Measurements from ENCODE around the gene MAVS. TPM values are rescaled to one million over a fixed set of nuclear protein-coding genes. Genes with fewer than 3 reads are reported as not detected.

MAVS gene
- polyA plus RNA-seq, 1 experiment: 17.4 TPM

DNA sequence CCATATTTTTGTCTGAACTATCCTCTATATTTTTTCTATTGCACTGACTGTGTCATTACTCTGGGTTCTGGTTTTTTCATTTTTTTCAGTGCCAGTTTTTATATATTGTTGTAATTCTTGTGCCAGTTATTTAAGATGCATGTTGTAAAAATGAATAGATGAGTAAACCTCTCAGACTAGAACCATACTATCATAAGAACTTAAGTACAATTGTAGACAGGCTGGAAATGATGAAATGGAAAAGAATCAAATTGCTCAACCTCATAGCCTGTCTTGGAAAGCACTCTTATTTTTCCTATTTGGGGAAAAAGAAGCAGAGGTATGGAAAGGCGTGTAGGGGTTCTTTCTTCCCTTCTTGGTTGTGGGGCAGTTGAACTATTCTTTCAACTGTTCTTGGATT is 72.7 kb downstream of the MAVS start:
- POLR2A ChIA-PET: no interaction called here
- CTCF ChIA-PET: no interaction called here

GRCh38 chr20:3922223-3922982 is 75.8 kb downstream of the MAVS start:
- Histone ChIP-seq H3K36me3 (ENCODE audit: control insufficient read depth, insufficient read depth, low read length) (peaks cover 22% of the 10 kb centered on the region), H3K27me3 (ENCODE audit: control insufficient read depth, insufficient read depth, low read length) (no peaks in the 10 kb centered on the region), H3K4me3 (ENCODE audit: low read depth, low read length) (no peak overlapping the region)
- DNase-seq (ENCODE audit: low read depth): no peak
- TF ChIP-seq CTCF (IDR thresholded peaks at IDR 0.05; ENCODE audit: insufficient read depth, low read depth, low read length): no peak
- CTCF ChIA-PET: interaction anchor here (2.0 kb wide), 1 partner anchor 104 kb away, joined by 5 read pairs; no protein-coding TSS in a partner anchor
- POLR2A ChIA-PET: no interaction called here

More for the DNA sequence above, 72.7 kb downstream of the MAVS start:
- no peak for DNase-seq (ENCODE audit: low read depth)
- Histone ChIP-seq H3K36me3 (ENCODE audit: control insufficient read depth, insufficient read depth, low read length) (peaks cover 17% of the 10 kb centered on the region), H3K27me3 (ENCODE audit: control insufficient read depth, insufficient read depth, low read length) (no peaks in the 10 kb centered on the region), H3K4me3 (ENCODE audit: low read depth, low read length) (no peak overlapping the region)
- no peak for TF ChIP-seq CTCF (IDR thresholded peaks at IDR 0.05; ENCODE audit: insufficient read depth, low read depth, low read length)

- CTCF ChIA-PET: interaction anchor here (2.0 kb wide), 1 partner anchor 105 kb away, joined by 5 read pairs; no protein-coding TSS in a partner anchor
- Histone ChIP-seq H3K4me3 (ENCODE audit: low read depth, low read length) (no peak overlapping the region), H3K27me3 (ENCODE audit: control insufficient read depth, insufficient read depth, low read length) (no peaks in the 10 kb centered on the region), H3K36me3 (ENCODE audit: control insufficient read depth, insufficient read depth, low read length) (peaks cover 22% of the 10 kb centered on the region)
- no peak for DNase-seq (ENCODE audit: low read depth)
- POLR2A ChIA-PET: no interaction called here
- no peak for TF ChIP-seq CTCF (IDR thresholded peaks at IDR 0.05; ENCODE audit: insufficient read depth, low read depth, low read length)
Observed at GRCh38 chr20:3922983-3923339, 76.3 kb downstream of the MAVS start.

DNA sequence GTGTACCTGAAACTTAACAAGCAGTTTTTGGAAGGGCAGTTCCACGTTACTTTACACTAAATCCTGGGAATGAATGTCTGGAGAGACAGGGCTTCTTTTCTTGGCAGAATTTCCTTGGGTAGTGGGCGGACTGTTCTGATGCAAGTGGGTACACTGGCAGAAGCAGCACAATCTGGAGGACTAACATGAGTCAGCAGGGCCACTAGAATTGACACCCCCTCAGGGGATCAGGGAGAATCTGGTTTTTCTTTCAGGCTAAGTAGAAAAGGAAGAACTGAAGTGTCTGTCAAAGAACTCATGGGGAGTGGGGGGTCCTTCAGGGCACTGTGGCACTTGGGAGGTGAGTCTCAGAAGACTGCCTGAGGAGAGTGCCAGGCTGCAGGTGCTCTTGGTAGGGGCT is 77.2 kb downstream of the MAVS start:
- Histone ChIP-seq H3K36me3 (ENCODE audit: control insufficient read depth, insufficient read depth, low read length) (peaks cover 19% of the 10 kb centered on the region), H3K27me3 (ENCODE audit: control insufficient read depth, insufficient read depth, low read length) (no peaks in the 10 kb centered on the region), H3K4me3 (ENCODE audit: low read depth, low read length) (no peak overlapping the region)
- no peak for DNase-seq (ENCODE audit: low read depth)
- CTCF ChIA-PET: no interaction called here
- POLR2A ChIA-PET: no interaction called here
- no peak for TF ChIP-seq CTCF (IDR thresholded peaks at IDR 0.05; ENCODE audit: insufficient read depth, low read depth, low read length)

- no peak overlapping the region for H3K4me3 ChIP-seq (ENCODE audit: low read depth, low read length)
- H3K27me3 ChIP-seq (ENCODE audit: control insufficient read depth, insufficient read depth, low read length): no peaks in the 10 kb centered on the region
- no peak for TF ChIP-seq CTCF (IDR thresholded peaks at IDR 0.05; ENCODE audit: insufficient read depth, low read depth, low read length)
- CTCF ChIA-PET: interaction anchor here (1.7 kb wide), 1 partner anchor 147 kb away, joined by 4 read pairs; no protein-coding TSS in a partner anchor
- POLR2A ChIA-PET: no interaction called here
- peaks cover 19% of the 10 kb centered on the region for H3K36me3 ChIP-seq (ENCODE audit: control insufficient read depth, insufficient read depth, low read length)
- DNase-seq (ENCODE audit: low read depth): no peak
Observed at GRCh38 chr20:3924304-3925112, 77.9 kb downstream of the MAVS start.
